Measurements from ENCODE around the gene PHF1. TPM values are rescaled to one million over a fixed set of nuclear protein-coding genes. Genes with fewer than 3 reads are reported as not detected.

Gene PHF1
- total and polyA plus RNA-seq, 2 donors (not counting 1 experiment from before 2014, with no cell fraction given): 198 to 365 TPM

GRCh38 chr6:33391922-33392594 lies 18.8 kb upstream of the PHF1 start:
- Histone ChIP-seq H3K36me3 (replicated peaks in 1 of 2; ENCODE audit: control extremely low read depth in 1 of 2, control insufficient read depth in 1 of 2, extremely low read depth in 1 of 2, insufficient read depth in 2 of 2, low read length in 1 of 2) (no peaks in the 10 kb centered on the region), H3K4me2 (replicated peaks; ENCODE audit: low read depth, low read length, poor library complexity, severe bottlenecking) (peak overlapping the region; percentile 90), H3K27me3 (replicated peaks in 1 of 4; ENCODE audit: control extremely low read depth in 1 of 4, control insufficient read depth in 3 of 4, insufficient read depth in 4 of 4, low read length in 3 of 4) (no peaks in the 10 kb centered on the region), H2AFZ (ENCODE audit: insufficient read depth, low read depth, low read length, poor library complexity, severe bottlenecking) (peak overlapping the region; percentile 77), H3K9ac (ENCODE audit: low read length) (peak overlapping the region; percentile 64), H4K20me1 (ENCODE audit: control insufficient read depth, insufficient read depth, low read length, poor library complexity, severe bottlenecking) (no peaks in the 10 kb centered on the region), H3K4me3 (ENCODE audit: control extremely low read depth in 1 of 5, extremely low read depth in 1 of 5, insufficient read depth in 1 of 5, low read depth in 2 of 5, low read length in 4 of 5) (peak overlapping the region; percentile 54 to 73 (median 59)), H3K27ac (ENCODE audit: low read length in 2 of 2) (peak overlapping the region; percentile 69 to 88), H3K79me2 (ENCODE audit: control insufficient read depth, insufficient read depth, low read length) (peaks cover 20% of the 10 kb centered on the region), H3K9me3 (ENCODE audit: control extremely low read depth in 1 of 3, control insufficient read depth in 2 of 3, insufficient read depth in 1 of 3, low read length in 2 of 3) (no peaks in the 10 kb centered on the region), H3K4me1 (ENCODE audit: control insufficient read depth in 2 of 2, insufficient read depth in 2 of 2, low read length in 2 of 2) (peaks cover 12 to 18% of the 10 kb centered on the region in 2 donors)
- 0% methylated on average over 26 of the region's 31 CpGs for WGBS (ENCODE audit: insufficient coverage)
- POLR2A ChIA-PET: interaction anchor here (1.1 kb wide), 1 partner anchor 18 kb away, joined by 4 read pairs; the partner anchor contains the start of gene PHF1
- Mint-ChIP-seq H3K27me3 (no peaks in the 10 kb centered on the region), H3K4me1 (peaks cover 23% of the 10 kb centered on the region), H3K9me3 (ENCODE audit: insufficient read depth) (no peaks in the 10 kb centered on the region), H3K4me3 (peak overlapping the region; percentile 80), H3K27ac (peak overlapping the region; percentile 95)
- no peak for TF ChIP-seq EZH2 (IDR thresholded peaks at IDR 0.05; ENCODE audit: borderline replicate concordance, insufficient read depth, low read depth, low read length, poor library complexity, severe bottlenecking)
- TF ChIP-seq CTCF (IDR thresholded peaks at IDR 0.05): no peak
- DNase-seq: no peak
- intact Hi-C loops (cut with micrococcal nuclease): loop anchor here (1.0 to 5.0 kb wide), 13 partner anchors 18 to 395 kb away; partner anchors contain the start of genes CUTA, ITPR3, LEMD2 and PFDN6
- ATAC-seq (ENCODE audit: low read depth): no peak
- CTCF ChIA-PET: interaction anchor here (1.3 to 2.3 kb wide), 2 partner anchors 19 to 48 kb away, joined by 3 to 17 read pairs; partner anchors contain the start of gene PHF1

GRCh38 chr6:33392595-33392948 lies 18.2 kb upstream of the PHF1 start:
- DNase-seq (no peak), ATAC-seq (ENCODE audit: low read depth) (no peak)
- Histone ChIP-seq H3K9ac (ENCODE audit: low read length) (peak overlapping the region; percentile 64), H3K4me1 (ENCODE audit: control insufficient read depth in 2 of 2, insufficient read depth in 2 of 2, low read length in 2 of 2) (peaks cover 12 to 18% of the 10 kb centered on the region in 2 donors), H3K36me3 (replicated peaks in 1 of 2; ENCODE audit: control extremely low read depth in 1 of 2, control insufficient read depth in 1 of 2, extremely low read depth in 1 of 2, insufficient read depth in 2 of 2, low read length in 1 of 2) (no peaks in the 10 kb centered on the region), H3K4me3 (ENCODE audit: control extremely low read depth in 1 of 5, extremely low read depth in 1 of 5, insufficient read depth in 1 of 5, low read depth in 2 of 5, low read length in 4 of 5) (peak overlapping the region in 1 of 5 experiments; percentile 73), H3K4me2 (replicated peaks; ENCODE audit: low read depth, low read length, poor library complexity, severe bottlenecking) (peak overlapping the region; percentile 90), H2AFZ (ENCODE audit: insufficient read depth, low read depth, low read length, poor library complexity, severe bottlenecking) (peak overlapping the region; percentile 77), H3K27ac (ENCODE audit: low read length in 2 of 2) (no peak overlapping the region), H3K9me3 (ENCODE audit: control extremely low read depth in 1 of 3, control insufficient read depth in 2 of 3, insufficient read depth in 1 of 3, low read length in 2 of 3) (no peaks in the 10 kb centered on the region), H3K79me2 (ENCODE audit: control insufficient read depth, insufficient read depth, low read length) (peaks cover 23% of the 10 kb centered on the region), H4K20me1 (ENCODE audit: control insufficient read depth, insufficient read depth, low read length, poor library complexity, severe bottlenecking) (no peaks in the 10 kb centered on the region), H3K27me3 (replicated peaks in 1 of 4; ENCODE audit: control extremely low read depth in 1 of 4, control insufficient read depth in 3 of 4, insufficient read depth in 4 of 4, low read length in 3 of 4) (no peaks in the 10 kb centered on the region)
- TF ChIP-seq CTCF (IDR thresholded peaks at IDR 0.05): no peak
- no peak for TF ChIP-seq EZH2 (IDR thresholded peaks at IDR 0.05; ENCODE audit: borderline replicate concordance, insufficient read depth, low read depth, low read length, poor library complexity, severe bottlenecking)
- H3K4me3 Mint-ChIP-seq: peak overlapping the region; percentile 80
- ChIA-PET CTCF (no interaction called here), POLR2A (no interaction called here)
- intact Hi-C loops (cut with micrococcal nuclease): loop anchor here (5.0 kb wide), 2 partner anchors 230 to 395 kb away; partner anchors contain the start of genes ITPR3 and LEMD2
- H3K9me3 Mint-ChIP-seq (ENCODE audit: insufficient read depth): no peaks in the 10 kb centered on the region
- H3K27me3 Mint-ChIP-seq: no peaks in the 10 kb centered on the region
- H3K27ac Mint-ChIP-seq: peak overlapping the region; percentile 75
- no CpG with 5 or more reads among the region's 5 CpGs for WGBS (ENCODE audit: insufficient coverage)
- peaks cover 23% of the 10 kb centered on the region for H3K4me1 Mint-ChIP-seq

Measured in B cell (primary cell).